PC-3 (cell line): Measurements from ENCODE around the gene PPP2R3A.

ENCODE experiments used
- CTCF ChIP-seq: fragments of 300-600 bp; sonication (generic); conservative IDR thresholded peaks from 2 replicates; pipeline ENCODE4 v1.5.1; 2017; ENCODE audit warnings: antibody characterized with exemption, low read depth, mild to moderate bottlenecking, low read length
- EZH2 ChIP-seq: fragments of 300-600 bp; sonication (generic); IDR thresholded peaks from one replicate; pipeline ENCODE4 v1.6.1; 2017; ENCODE audit warnings: antibody characterized with exemption, mild to moderate bottlenecking, low read length; ENCODE audit not compliant: unreplicated experiment
- EZH2phosphoT487 ChIP-seq: fragments of 300-600 bp; sonication (generic); IDR thresholded peaks from 2 replicates; pipeline ENCODE4 v1.6.1; 2018; ENCODE audit warnings: mild to moderate bottlenecking, antibody characterized with exemption, low read length, borderline replicate concordance

- TF ChIP-seq CTCF (no peak), EZH2 (no peak), EZH2phosphoT487 (no peak)
These were observed 110.3 kb downstream of the PPP2R3A start for GRCh38 chr3:136075811-136076210.
